ENCODE results near the gene DOCK4.

Gene DOCK4

DNA sequence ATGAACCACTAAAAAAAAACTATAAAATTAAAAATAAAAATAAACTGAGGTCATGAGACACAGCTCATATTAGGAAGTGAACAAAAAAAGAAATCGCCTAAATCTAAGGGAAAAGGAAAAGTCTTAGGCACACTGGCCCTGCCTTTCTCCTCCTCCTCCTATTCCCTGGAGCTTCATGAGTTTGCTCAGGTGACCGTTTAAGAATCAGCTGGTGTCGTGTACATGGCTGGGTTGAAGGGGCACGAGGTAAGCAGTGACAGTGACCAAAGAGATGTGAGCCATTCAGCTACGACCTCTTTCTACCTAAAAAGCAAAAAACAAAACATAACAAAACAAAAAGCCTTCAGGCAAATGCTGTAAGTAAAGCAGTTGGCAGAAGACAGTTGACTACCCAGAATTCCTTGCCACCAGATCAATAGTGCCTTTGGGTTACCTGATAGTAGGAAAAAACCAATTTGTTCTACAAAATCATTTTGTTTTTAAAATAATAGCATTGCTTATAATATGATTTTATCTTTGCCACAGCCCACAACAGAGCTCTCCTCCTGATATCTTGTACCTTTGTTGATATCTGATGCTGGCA is 135.4 kb downstream of the DOCK4 start:
- DNase-seq: no peak

DNA sequence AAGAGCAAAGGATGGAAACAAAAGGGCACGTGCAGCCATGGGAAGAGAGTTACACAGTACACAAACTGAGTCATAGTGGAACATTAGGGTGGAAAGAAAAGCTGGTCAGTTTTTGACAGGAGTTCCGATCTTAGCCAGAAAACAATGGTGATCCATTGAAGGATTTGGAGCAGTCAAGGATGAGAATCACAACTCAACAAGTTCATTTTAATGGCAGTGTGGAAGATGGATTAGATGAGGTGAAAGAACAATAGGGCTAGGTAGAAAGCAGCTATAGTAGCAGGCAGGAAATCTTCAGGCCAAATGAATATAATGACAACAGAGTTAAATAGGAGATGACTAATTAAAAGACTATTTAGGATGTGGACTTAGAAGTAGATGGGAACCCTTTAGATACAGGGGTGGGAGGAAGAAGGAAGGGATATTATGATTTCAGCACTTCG is 136.3 kb downstream of the DOCK4 start:
- no peak for DNase-seq

DNA sequence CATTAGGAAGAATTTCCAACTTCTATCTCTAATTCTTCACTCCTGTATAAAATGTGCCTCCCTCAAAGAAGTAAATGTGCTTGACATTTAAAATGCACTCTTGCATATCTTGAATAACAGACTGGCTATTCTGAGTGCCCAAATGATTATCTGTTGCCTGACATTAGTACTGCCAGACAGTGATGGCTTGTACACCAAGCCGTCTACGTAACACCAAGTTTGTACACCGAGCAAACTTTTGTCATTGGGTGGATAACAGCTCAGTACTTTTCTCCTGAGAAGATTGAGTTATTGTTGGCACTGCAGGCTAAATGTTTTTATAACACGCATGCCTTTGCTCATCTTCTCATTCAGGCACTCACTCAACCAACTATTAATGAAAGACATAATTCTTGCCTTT is 137.2 kb downstream of the DOCK4 start:
- no peak for DNase-seq

GRCh38 chr7:112067632-112068540 is 138.3 kb downstream of the DOCK4 start:
- DNase-seq: peak in 2 of 3 experiments; percentile 53 to 89

DNA sequence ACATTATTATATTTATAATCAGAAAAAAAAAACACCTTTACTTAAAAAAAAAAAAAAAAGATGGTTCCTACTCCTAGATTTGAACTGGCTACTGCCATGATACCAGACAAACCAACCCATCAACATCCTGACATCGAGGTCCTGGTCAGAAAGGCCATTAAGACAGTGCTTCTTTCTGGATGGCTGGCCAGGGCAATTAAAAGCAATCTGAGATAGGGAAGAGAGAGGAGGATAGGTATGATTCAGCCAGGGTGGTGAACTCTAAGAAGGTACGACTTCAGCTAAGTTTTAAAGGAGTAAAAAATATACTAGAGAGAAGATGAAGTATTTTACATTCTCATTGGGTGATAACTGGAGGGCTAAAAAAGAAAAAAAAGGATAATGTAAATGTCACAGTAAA is 139.0 kb downstream of the DOCK4 start:
- DNase-seq: peak in 1 of 3 experiments; percentile 68

DNA sequence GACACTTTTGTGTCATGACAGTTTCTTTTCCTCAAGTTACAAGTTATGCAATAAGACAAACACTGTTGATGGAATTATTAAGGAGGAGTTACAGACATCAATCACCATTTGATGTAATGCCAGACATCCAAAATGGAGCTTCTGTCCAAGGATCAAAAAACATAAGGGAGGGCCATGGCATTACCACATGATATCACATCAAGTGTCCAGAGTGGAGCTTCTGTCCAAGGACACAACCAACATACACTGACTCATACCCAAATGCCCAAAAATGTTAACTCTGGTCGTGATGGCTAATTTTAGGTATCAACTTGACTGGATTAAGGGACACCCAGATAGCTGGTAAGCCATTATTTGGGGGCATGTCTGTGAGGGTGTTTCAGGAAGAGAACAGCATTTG is 140.4 kb downstream of the DOCK4 start:
- no peak for DNase-seq

DNA sequence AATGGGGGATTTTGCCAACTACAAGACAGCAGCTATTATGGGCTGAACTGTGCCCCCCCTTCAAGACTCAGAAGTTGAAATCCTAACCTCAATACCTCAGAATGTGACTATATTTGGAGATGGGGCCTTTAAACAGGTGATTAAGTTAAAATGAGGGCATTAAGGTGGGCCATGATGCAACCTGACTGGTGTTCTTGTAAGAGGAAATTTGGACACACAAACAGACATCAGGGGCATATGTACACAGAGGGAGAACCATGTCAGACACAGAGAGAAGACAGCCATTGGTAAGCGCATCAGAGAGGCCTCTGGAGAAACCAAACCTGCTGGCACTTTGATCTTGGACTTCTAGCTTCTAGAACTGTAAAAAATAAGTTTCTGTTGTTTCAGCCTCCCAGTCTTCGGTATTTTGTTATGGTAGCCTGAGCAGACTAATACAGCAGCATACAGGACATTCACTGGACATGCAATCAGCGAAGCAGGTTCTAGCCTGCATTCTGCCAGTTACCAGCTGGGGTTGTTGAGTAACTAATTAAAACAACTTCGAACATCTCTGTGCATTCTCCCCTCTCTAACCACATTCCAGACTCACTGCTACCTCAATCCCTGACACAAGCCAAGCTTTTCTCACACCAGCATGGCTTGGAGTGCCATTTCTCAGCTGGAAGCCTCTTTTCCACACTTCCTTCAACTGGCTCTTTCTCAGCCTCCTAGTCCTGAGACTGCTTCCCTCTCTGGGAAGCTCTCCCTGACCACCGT is 141.4 kb downstream of the DOCK4 start:
- no peak for DNase-seq

GRCh38 chr7:112063974-112064373 is 142.2 kb downstream of the DOCK4 start:
- DNase-seq: no peak

GRCh38 chr7:112061051-112061450 is 145.1 kb downstream of the DOCK4 start:
- no peak for DNase-seq

DNA sequence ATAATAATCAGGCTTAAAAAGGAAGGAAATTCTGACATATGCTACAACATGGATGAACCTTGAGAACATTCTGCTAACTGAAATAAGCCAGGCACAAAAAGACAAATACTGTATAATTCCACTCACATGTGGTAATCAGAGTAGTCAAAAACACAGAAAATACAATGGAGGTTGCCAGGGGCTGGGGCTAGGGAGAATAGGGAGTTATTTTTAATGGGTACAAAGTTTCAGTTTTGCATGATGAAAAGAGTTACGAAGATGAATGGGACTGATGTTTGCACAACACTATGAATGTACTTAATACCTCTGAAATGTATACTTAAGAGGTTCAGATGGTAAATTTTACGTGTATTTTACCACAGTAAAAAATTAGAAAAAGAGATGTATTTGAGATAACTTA is 145.6 kb downstream of the DOCK4 start:
- DNase-seq: peak in 1 of 3 experiments; percentile 33

GRCh38 chr7:112059675-112060074 is 146.5 kb downstream of the DOCK4 start:
- no peak for DNase-seq

DNA sequence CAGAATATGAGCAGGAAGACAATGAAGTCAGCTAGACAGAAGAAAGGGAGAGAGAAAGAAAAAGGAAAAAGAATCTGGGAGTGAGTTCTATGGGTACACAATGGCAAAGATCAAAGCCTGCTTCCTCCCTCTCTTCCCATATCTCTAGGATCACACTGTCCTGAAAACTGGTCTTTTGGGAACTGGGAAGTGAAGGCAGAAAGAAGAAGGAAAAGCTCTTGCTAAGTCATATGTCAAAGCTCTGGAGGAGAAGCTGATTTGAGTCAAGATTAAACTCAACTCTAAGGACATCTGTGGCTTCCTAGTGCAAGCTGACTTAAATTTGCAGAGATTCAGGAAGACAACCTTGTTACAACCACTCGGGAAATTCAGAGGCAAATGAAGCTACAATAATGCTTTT is 147.5 kb downstream of the DOCK4 start:
- DNase-seq: no peak

DNA sequence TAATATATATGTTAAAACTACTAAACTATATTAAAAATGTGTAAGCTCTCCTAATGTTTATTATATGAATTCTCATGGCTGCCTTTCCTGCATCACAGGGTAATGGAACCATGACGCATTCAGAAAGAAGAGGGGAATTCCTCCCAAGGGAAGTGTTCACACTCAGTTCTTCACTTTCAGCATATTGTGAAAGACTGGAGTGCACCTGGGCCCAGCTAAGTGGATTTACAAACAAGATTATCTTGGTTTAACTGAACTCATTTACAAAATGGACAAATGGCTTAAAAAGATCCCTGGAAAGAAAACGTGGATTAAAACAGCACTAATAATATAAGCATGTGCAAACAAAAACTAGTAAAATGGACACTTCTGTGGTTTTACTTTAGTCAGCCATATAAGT is 149.8 kb downstream of the DOCK4 start:
- peak in 2 of 3 experiments; percentile 38 to 89 for DNase-seq

DNA sequence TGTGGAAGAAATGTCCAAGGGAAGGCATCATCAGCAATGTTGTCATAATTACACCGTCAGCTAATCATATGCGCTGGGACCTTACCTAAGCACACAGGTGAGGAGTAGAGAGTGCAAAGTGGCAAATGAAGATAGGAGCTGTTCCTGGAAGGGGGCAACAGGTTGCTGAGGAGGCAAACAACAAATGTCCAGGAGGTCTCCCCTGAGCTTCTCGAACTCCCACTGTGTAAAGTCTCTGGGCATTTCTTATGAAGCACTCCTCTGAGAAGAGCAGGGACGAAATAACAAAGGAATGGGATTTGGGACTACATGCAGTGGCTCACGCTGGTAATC is 152.5 kb downstream of the DOCK4 start:
- DNase-seq: no peak

- DNase-seq: peak in 1 of 3 experiments; percentile 41
These were observed 153.0 kb downstream of the DOCK4 start for GRCh38 chr7:112052993-112053736.

- DNase-seq: no peak
These were observed 153.7 kb downstream of the DOCK4 start for GRCh38 chr7:112052498-112052897.

- DNase-seq: no peak
These were observed 155.8 kb downstream of the DOCK4 start for GRCh38 chr7:112050250-112050881.

DNA sequence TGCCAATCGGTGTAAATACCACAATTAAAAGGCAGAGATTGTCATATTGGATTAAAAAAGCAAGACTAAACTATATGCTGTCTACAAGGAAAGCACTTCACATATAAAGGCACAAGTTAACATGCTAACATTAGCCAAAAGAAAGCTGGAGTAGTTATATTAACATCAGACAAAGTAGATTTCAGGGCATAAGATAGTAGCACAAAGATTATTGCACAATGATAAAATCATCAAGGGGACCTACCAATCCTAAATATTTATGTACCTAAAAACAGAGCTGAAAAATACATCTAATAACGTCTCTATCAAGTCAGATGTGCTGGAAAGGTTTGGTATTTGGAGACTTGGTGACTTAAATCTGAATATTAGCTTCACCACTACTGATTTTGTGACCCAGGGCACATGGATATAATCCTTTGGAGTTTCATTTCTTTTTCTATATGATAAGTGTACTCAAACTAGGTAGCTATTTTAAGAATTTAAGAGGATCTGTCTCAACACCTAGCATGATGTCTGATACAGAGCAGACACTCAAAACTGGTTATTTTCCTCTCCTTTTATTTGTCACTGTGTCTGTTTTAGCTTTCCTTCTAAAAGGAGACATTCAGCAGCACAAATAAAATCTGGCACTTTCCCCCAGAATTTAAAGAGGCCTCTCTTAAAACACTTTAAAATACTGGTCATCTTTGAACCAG is 156.5 kb downstream of the DOCK4 start:
- peak in 1 of 3 experiments; percentile 33 for DNase-seq

DNA sequence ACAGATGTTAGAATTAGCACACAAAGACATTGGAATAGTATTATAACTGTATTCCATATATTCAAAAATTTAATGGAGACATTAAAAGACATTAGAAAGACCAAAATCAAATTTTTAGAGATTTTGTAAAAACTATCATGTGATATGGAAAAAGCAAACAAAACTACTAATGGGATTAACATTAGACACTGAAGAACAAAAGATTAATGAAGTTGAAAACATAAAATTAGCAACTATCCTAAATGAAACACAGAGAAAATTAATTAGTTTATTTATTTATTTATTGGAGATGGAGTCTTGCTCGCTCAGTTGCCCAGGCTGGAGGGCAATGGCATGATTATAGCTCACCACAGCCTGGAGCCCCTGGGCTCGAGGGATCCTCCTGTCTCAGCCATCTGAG is 158.8 kb downstream of the DOCK4 start:
- no peak for DNase-seq

GRCh38 chr7:112045222-112045621 is 161.0 kb downstream of the DOCK4 start:
- no peak for DNase-seq

DNA sequence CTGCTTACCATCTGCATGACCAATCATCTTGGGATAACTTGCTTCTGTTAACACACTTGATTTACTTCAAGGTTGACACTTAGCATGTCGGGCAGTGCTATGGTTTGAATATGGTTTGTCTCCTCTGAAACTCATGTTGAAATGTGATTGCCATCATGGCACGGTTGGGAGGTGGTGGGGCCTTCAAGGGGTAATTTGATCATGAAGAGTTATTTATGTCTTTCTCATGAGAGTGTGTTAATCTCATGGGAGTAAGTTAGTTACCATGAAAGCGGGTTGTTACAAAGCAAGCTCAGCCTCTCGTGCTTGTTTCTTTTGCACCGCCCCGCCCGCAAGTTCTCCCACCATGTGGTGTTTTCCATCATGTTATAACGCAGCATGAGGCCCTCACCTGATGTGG is 163.6 kb downstream of the DOCK4 start:
- peak in 1 of 3 experiments; percentile 92 for DNase-seq

- no peak for DNase-seq
These were observed 167.8 kb downstream of the DOCK4 start for GRCh38 chr7:112038353-112038752.

All from NCI-H1417 (cell line).